GM12801 (cell line): Measurements from ENCODE around the gene FBXO34.

Experiments used
- TF ChIP-seq, protein P1 (sequence below): IDR thresholded peaks from one replicate; pipeline ENCODE4 v1.5.1; 2011; ENCODE audit warnings: control low read depth; ENCODE audit not compliant: insufficient read length; ENCODE audit errors: extremely low read depth

The FBXO34 gene

DNA sequence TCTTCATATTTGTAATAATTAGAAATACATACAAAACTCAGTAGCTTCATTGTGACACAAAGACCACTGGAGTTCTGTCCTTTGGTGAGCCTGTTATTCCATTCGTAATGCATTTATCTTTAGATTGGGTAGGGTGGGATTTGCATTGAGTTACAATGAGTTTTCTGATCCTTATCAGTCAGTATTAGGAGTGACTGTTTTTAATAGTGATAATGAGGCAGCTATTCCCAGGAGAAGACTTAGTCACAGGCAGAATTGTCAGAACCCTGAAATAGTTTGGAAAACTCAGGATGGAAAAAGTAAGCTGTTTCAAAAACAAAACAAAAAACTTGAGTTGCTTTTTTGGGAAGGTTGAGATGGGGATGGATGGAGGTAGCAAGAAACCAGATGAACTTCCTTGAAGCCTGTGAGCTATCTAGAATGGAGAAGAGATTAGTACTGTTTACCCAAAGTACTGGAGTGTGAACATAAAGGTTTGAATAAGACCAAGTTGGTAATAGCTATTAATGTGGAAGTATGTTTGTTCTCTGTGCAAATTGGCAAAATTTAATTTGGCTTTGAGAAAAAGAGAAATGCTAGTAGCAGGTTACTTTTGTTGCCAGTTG is 38.6 kb downstream of the FBXO34 start:
- TF ChIP-seq, protein P1, sequence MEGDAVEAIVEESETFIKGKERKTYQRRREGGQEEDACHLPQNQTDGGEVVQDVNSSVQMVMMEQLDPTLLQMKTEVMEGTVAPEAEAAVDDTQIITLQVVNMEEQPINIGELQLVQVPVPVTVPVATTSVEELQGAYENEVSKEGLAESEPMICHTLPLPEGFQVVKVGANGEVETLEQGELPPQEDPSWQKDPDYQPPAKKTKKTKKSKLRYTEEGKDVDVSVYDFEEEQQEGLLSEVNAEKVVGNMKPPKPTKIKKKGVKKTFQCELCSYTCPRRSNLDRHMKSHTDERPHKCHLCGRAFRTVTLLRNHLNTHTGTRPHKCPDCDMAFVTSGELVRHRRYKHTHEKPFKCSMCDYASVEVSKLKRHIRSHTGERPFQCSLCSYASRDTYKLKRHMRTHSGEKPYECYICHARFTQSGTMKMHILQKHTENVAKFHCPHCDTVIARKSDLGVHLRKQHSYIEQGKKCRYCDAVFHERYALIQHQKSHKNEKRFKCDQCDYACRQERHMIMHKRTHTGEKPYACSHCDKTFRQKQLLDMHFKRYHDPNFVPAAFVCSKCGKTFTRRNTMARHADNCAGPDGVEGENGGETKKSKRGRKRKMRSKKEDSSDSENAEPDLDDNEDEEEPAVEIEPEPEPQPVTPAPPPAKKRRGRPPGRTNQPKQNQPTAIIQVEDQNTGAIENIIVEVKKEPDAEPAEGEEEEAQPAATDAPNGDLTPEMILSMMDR = no peak

DNA sequence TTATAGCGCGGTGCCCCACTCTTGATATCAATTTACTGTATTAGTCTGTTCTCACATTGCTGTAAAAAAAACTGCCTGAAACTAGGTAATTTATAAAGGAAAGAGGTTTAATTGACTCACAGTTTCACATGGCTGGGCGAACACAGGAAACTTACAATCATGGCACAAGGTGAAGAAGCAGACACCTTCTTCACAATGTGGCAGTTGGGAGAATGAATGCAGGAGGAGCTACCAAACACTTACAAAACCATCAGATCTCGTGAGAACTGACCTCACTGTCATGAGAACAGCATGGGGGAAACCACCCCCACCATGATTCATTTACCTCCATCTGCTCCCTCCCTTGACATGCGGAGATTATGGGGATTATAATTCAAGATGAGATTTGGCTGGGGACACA is 42.3 kb downstream of the FBXO34 start:
- TF ChIP-seq, protein P1 = no peak

DNA sequence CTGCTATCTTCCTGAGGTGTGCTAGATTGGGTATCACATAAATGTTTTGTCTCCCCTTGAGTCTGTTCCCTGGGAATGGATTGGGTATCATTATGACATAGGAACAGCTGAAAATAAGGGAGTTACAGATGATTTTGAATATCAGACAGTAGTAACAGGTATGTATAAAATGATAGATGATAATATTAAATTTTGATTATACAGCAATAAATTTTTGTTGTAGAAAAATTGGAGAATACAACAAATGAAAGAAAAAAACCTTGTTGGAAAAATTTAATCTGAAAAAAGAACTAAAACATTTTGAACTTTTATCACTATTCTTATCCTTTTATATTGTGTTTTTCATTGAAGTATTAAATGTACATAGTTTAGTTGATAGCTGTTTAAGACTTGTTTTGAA is 43.2 kb downstream of the FBXO34 start:
- TF ChIP-seq, protein P1 = no peak

DNA sequence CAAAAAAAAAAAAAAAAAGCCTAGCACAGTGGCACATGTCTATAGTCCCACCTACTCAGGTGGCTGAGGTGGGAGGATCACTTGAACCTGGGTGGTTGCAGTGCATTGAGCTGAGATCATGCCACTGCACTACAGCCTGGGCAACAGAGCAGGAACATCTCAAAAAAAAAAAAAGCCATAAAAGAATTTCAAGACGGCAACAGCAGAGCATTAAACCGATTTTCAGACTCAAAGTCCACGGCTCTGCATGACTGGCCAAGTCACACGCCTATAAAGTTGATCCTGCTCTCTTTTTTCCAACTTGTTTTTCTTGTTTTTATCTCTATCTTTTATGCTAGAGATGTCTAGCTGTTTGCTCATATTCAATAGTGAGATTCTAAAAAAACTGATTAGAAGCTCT is 45.3 kb downstream of the FBXO34 start:
- TF ChIP-seq, protein P1 = no peak

DNA sequence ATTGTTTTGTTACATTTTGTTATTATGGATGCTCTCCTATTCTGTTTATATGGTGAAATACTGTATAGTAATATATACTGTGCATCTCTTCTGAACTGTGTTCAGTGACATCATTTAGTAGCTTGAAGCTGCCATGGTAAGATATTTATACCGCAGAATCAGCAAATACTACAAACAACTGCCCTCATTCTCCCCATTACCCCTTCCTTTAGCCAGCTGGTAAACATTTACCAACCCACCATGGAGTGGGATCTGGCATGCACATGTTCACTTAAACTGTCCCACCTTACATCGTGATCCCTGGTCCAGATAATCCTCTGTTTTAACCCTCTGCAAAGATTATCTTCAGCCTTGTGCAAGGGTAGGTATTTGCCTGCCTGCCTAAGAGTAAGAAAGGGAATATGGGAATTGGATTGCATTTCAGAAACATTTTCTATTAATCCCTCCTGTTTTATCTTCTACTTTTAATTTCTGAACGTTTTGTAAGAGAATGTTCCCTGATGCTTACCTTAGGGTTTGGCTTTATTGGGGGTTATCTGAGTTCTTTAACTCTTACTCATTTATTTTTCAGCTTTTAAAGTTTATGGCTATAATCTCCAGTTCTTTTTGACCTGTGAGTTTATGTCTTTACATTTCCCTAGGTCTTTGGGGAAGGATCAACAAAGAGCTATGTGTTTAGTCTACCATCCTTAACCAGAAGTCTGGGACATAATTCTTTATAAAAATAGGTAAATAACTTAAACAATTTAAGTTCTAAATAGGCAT is 46.5 kb downstream of the FBXO34 start:
- TF ChIP-seq, protein P1 = no peak

DNA sequence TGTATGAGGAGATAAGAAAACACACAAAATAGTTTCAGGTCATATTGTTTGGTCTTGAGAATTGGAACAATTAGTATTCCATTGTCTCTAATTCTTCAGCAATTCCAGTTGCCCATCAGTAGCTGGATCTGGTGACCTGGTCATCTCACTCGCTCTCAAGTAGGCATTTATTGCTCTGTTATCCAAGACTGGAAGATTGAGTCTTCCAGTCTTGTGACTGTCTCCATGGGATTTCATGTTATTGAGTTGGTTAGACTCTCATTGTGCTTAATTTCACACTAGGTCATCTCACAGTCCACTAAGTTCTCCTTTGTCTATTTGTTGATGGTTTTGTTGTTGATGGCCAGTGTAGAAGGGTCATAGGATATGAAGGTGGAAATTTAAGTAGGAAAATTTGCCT is 47.5 kb downstream of the FBXO34 start:
- TF ChIP-seq, protein P1 = no peak

DNA sequence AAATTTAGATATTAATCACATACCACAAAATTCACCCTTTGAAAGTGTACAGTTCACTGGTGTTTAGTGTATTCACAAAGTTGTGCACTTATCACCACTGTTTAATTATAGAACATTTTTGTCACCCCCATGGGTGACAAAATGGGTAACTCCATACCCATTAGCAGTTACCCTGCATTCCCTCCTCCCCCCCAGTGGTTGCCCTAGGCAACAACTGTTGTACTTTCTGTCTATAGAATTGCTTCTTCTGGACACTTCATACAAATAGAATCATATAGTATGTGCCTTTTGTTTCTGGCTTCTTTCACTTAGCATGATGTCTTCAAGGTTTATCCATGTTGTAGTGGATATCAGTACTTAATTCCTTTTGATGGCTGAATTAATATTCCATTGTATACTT is 52.7 kb downstream of the FBXO34 start:
- TF ChIP-seq, protein P1 = no peak
